HepG2 (cell line): ENCODE data around the gene C16orf78. TPM values are rescaled to one million over a fixed set of nuclear protein-coding genes. Genes with fewer than 3 reads are reported as not detected.

Experiments
- ATAC-seq: fragments of 200-7000 bp; cut with Tn5 transposase; 3 replicates; pipeline ENCODE4 v1.9.1; 2020; ENCODE audit warnings: mild to moderate bottlenecking, moderate library complexity
- BruUV-seq: library from RNA; stranded (reverse); fragments of 400-500 nt; replicated peaks from 2 replicates; lab custom pipeline; 2021; lab: Mats Ljungman, UMichigan
- CTCF ChIA-PET: fragments of 300-600 bp; formaldehyde crosslinking; extraction: SDS; loops from one replicate; lab custom pipeline; 2021; ENCODE audit warnings: low total read pairs, inconsistent platforms, low intra/inter-chr PET ratio; lab: Yijun Ruan, JAX
- POLR2A ChIA-PET: fragments of 350-600 bp; sonication (Branson Sonifier 250); formaldehyde crosslinking; loops from one replicate; lab custom pipeline; 2020; ENCODE audit warnings: antibody characterized with exemption, inconsistent platforms; lab: Yijun Ruan, JAX
- DNase-seq: peaks from one replicate; pipeline ENCODE4 v3.0.0-alpha.2; 2015; ENCODE audit warnings: low spot score
- FAIRE-seq: peaks from 3 replicates; lab custom pipeline; 2011; peaks lifted over from hg19 to GRCh38; lab: Jason Lieb, UNC
- H2AFZ ChIP-seq: one replicate; pipeline ENCODE4 v1.6.1; 2011; ENCODE audit warnings: low read length, inconsistent platforms
- H3K27ac ChIP-seq: fragments of 300-600 bp; 3 replicates; pipeline ENCODE4 v1.8.0; 2011; ENCODE audit warnings: mixed run types, mild to moderate bottlenecking, mixed read lengths, low read length, inconsistent platforms; ENCODE audit not compliant: insufficient read depth; ENCODE audit errors: extremely low read length
- H3K27me3 ChIP-seq, 2 experiments: fragments of 200-600 bp in 1 of 2; 2 replicates in 1 of 2; 3 replicates in 1 of 2; pipeline versions ENCODE4 v1.6.0 to v1.8.0; 2011; ENCODE audit warnings: low read length in 2 of 2, mild to moderate bottlenecking in 2 of 2, moderate library complexity in 2 of 2, inconsistent platforms in 1 of 2; ENCODE audit not compliant: insufficient read depth in 2 of 2, control insufficient read depth in 1 of 2
- H3K36me3 ChIP-seq, 2 experiments: fragments of 200-600 bp in 1 of 2; replicated peaks in 1 of 2; 2 replicates in 1 of 2; 3 replicates in 1 of 2; pipeline versions ENCODE4 v1.5.1 to v1.8.0; 2011; ENCODE audit warnings: low read length in 2 of 2, inconsistent platforms in 1 of 2; ENCODE audit not compliant: insufficient read depth in 2 of 2, control insufficient read depth in 1 of 2
- H3K4me1 ChIP-seq: 2 replicates; pipeline ENCODE4 v1.5.1; 2012; ENCODE audit warnings: low read length, inconsistent platforms; ENCODE audit not compliant: insufficient read depth
- H3K4me2 ChIP-seq: 2 replicates; pipeline ENCODE4 v1.6.0; 2011; ENCODE audit warnings: low read depth, low read length, inconsistent platforms
- H3K4me3 ChIP-seq, 3 experiments: fragments of 200-600 bp in 1 of 3; sonication (generic), shearing (Covaris generic) in 1 of 3; replicated peaks in 1 of 3; 2 replicates each; pipeline ENCODE4 v1.5.1; 2011 to 2016; ENCODE audit warnings: low read length in 3 of 3, inconsistent platforms in 2 of 3, low read depth in 2 of 3, mild to moderate bottlenecking in 2 of 3, control low read depth in 1 of 3, mixed read lengths in 1 of 3; ENCODE audit not compliant: insufficient read depth in 1 of 3
- H3K79me2 ChIP-seq: one replicate; pipeline ENCODE4 v1.6.1; 2011; ENCODE audit warnings: low read length, inconsistent platforms; ENCODE audit not compliant: insufficient read depth
- H3K9ac ChIP-seq: 2 replicates; pipeline ENCODE4 v1.6.0; 2011; ENCODE audit warnings: mild to moderate bottlenecking, low read depth, low read length, inconsistent platforms; ENCODE audit not compliant: insufficient read depth
- H3K9me3 ChIP-seq: 2 replicates; pipeline ENCODE4 v1.5.1; 2012; ENCODE audit warnings: mild to moderate bottlenecking, low read length
- H4K20me1 ChIP-seq: 2 replicates; pipeline ENCODE4 v1.6.0; 2011; ENCODE audit warnings: inconsistent platforms, mild to moderate bottlenecking, low read length, moderate library complexity; ENCODE audit not compliant: insufficient read depth
- CHD2 ChIP-seq: IDR thresholded peaks from 2 replicates; pipeline ENCODE4 v1.6.1; 2011; ENCODE audit warnings: low read depth, low read length, improper control_type of control experiment
- MEIS2 ChIP-seq: sonication (generic); formaldehyde crosslinking; IDR thresholded peaks from 2 replicates; pipeline ENCODE4 v1.9.0; 2021; ENCODE audit warnings: mild to moderate bottlenecking, missing genetic modification reagents
- NRL ChIP-seq: sonication (generic); formaldehyde crosslinking; IDR thresholded peaks from 2 replicates; pipeline ENCODE4 v1.5.0; 2020; ENCODE audit warnings: missing genetic modification reagents, mild to moderate bottlenecking, moderate library complexity, borderline replicate concordance
- ZKSCAN1 ChIP-seq: fragments of 150-350 bp; IDR thresholded peaks from 2 replicates; pipeline ENCODE4 v1.6.1; 2014; ENCODE audit warnings: low read length
- ZNF354B ChIP-seq: sonication (generic); formaldehyde crosslinking; IDR thresholded peaks from 2 replicates; pipeline ENCODE4 v1.8.0; 2022; ENCODE audit warnings: mild to moderate bottlenecking, missing genetic modification reagents
- ZNF841 ChIP-seq: sonication (generic); formaldehyde crosslinking; IDR thresholded peaks from 2 replicates; pipeline ENCODE4 v1.8.1; 2023; ENCODE audit warnings: missing genetic modification reagents, borderline replicate concordance
- WGBS: methylation state at CpG from one replicate; pipeline ENCODE4 v1.1.6; 2017; ENCODE audit warnings: low lambda C conversion rate; 5-methylcytosine and 5-hydroxymethylcytosine counted together
- in situ Hi-C: cut with HindIII; loops from 2 replicates; pipeline ENCODE4 v1.10.0; 2017; ENCODE audit warnings: low pct_unique_long_range_greater_than_20kb; ENCODE audit not compliant: extremely low pct_ligation_motif_present
- intact Hi-C: fragments of 100-400 bp; cut with micrococcal nuclease; formaldehyde crosslinking; loops from one replicate; pipeline ENCODE4 v1.10.0; 2022; ENCODE audit not compliant: unreplicated experiment
- polyA plus RNA-seq, 8 experiments: library from polyadenylated mRNA; depleted of rRNA in 3 of 8; stranded (reverse) in 7 of 8; unstranded in 1 of 8; fragments of >200 nt; fragmentation: Illumina TruSeq in 4 of 8; extraction: Trizol in 4 of 8; gene quantifications; 2 replicates each; pipeline versions ENCODE4 v1.2.1 to v1.2.3, GENCODE V29; 2011 to 2016; ENCODE audit warnings: low read depth in 4 of 8, missing spikeins in 1 of 8, mixed read lengths in 1 of 8; ENCODE audit not compliant: insufficient read depth in 1 of 8
- total RNA-seq, 5 experiments: library from RNA; depleted of rRNA; stranded (reverse); fragments of >200 nt; fragmentation: Illumina TruSeq; extraction: Trizol; gene quantifications; 2 replicates each; pipeline ENCODE4 v1.2.3, GENCODE V29; 2016; ENCODE audit warnings: low read depth in 1 of 5
- TF ChIP-seq, protein P1 (sequence below): sonication (generic); formaldehyde crosslinking; IDR thresholded peaks from 2 replicates; pipeline ENCODE4 v1.8.1; 2023; ENCODE audit warnings: mild to moderate bottlenecking, missing genetic modification reagents
- TF ChIP-seq, protein P2 (sequence below): sonication (generic); formaldehyde crosslinking; conservative IDR thresholded peaks from 2 replicates; pipeline ENCODE4 v1.8.1; 2023; ENCODE audit warnings: missing genetic modification reagents

C16orf78 gene
- total and polyA plus RNA-seq, 2 of the 13 experiments (the other 11 are each of a cell fraction or from before 2014, with no cell fraction given): not detected

DNA sequence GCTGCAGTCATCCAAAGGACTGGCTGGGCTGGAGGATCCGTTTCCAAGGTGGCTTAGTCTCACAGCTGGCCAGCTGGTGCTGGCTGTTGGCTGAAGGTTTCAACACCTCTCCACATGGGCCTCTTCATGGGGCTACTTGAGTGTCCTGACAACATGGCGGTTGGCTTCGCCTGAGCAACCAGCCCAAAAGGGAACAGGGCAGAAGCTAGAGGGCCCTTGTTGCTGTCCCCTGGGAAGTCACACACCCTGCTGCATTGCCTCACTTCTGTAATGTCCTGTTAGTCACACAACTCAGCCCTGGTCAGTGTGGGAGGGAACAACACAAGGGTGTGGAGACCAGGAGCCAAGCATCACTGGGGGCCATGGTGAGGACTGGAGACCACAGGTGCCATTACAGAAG lies 36.6 kb downstream of the C16orf78 start:
- intact Hi-C loops: no loop called here
- no peaks in the 10 kb centered on the region for H3K79me2 ChIP-seq
- H3K4me1 ChIP-seq: peaks cover 7% of the 10 kb centered on the region
- no peaks in the 10 kb centered on the region for H3K27me3 ChIP-seq
- H2AFZ ChIP-seq: no peak overlapping the region
- ATAC-seq: no peak
- TF ChIP-seq ZNF354B (CRISPR knock-in tag) (no peak), NRL (CRISPR knock-in tag) (no peak), ZKSCAN1 (no peak)
- TF ChIP-seq, protein P1, sequence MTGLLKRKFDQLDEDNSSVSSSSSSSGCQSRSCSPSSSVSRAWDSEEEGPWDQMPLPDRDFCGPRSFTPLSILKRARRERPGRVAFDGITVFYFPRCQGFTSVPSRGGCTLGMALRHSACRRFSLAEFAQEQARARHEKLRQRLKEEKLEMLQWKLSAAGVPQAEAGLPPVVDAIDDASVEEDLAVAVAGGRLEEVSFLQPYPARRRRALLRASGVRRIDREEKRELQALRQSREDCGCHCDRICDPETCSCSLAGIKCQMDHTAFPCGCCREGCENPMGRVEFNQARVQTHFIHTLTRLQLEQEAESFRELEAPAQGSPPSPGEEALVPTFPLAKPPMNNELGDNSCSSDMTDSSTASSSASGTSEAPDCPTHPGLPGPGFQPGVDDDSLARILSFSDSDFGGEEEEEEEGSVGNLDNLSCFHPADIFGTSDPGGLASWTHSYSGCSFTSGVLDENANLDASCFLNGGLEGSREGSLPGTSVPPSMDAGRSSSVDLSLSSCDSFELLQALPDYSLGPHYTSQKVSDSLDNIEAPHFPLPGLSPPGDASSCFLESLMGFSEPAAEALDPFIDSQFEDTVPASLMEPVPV (CRISPR knock-in tag): no peak
- TF ChIP-seq, all 625 proteins: peak for 0
- H3K4me2 ChIP-seq: no peak overlapping the region
- no peaks in the 10 kb centered on the region for H4K20me1 ChIP-seq
- BruUV-seq: no TSS peak
- no peaks in the 10 kb centered on the region for H3K9me3 ChIP-seq
- 38% methylated on average over 3 of the region's 3 CpGs for WGBS
- FAIRE-seq: no peak
- H3K27ac ChIP-seq: no peak overlapping the region
- no peaks in the 10 kb centered on the region for H3K36me3 ChIP-seq
- no peak overlapping the region for H3K9ac ChIP-seq
- in situ Hi-C loops: loop anchor here (5.0 to 10.0 kb wide), 3 partner anchors 52 to 515 kb away; no protein-coding TSS in a partner anchor
- ChIA-PET POLR2A (no interaction called here), CTCF (no interaction called here)
- no peak for DNase-seq
- H3K4me3 ChIP-seq: no peak overlapping the region

DNA sequence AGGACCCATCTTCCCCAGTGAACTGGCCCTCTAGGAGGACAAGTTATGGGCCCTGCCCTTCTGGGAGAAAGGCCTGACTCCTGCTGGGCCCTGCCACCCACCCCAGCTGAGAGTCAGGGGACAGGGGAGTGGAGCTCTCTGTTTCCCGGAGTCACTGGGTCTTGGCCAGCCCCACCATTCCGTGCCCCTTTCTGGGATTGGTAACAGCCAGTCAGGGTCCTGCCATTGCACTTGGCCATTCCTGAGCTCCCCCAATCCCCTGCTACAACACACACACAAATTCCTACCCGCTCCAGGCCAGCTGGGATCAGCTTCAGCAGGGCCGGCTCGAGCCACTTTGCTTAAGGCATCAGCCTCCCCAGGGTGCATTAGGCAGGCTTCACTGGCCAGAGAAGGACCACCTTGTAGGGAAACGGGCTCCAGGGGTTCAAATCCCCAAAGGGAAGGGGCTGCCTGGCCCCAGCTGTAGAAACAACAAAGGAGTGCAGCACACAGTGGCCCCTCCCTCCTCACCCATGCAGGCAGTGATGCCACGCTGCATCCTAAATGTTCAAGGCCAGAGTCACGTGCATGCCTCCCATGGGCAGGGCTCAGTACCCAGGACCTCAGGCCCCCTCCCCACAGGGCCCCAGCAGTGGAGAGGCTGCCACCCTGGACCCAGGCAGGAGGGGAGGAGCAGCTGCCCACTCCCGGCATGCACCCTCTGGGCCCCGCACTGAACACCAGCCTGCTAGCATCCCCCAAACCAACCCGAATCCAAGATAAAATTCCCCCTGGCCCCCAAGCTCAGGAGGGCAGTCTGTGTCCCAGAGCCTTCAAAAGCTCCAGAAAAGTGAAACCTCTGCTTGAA lies 37.7 kb downstream of the C16orf78 start:
- DNase-seq: no peak
- H3K36me3 ChIP-seq: no peaks in the 10 kb centered on the region
- no peaks in the 10 kb centered on the region for H3K9me3 ChIP-seq
- H3K4me3 ChIP-seq: no peak overlapping the region
- H3K27me3 ChIP-seq: no peaks in the 10 kb centered on the region
- peaks cover 18% of the 10 kb centered on the region for H3K4me1 ChIP-seq
- no peak for FAIRE-seq
- POLR2A ChIA-PET: no interaction called here
- no peaks in the 10 kb centered on the region for H3K79me2 ChIP-seq
- H3K4me2 ChIP-seq: no peak overlapping the region
- H4K20me1 ChIP-seq: no peaks in the 10 kb centered on the region
- 23% methylated on average over 8 of the region's 11 CpGs for WGBS
- H3K9ac ChIP-seq: no peak overlapping the region
- intact Hi-C loops: no loop called here
- BruUV-seq: no TSS peak
- CTCF ChIA-PET: no interaction called here
- in situ Hi-C loops: loop anchor here (5.0 to 10.0 kb wide), 3 partner anchors 51 to 513 kb away; no protein-coding TSS in a partner anchor
- ATAC-seq: no peak
- H2AFZ ChIP-seq: no peak overlapping the region
- H3K27ac ChIP-seq: no peak overlapping the region
- TF ChIP-seq CHD2: no peak
- no peak for TF ChIP-seq ZNF841 (CRISPR knock-in tag)
- TF ChIP-seq MEIS2 (CRISPR knock-in tag): no peak
- TF ChIP-seq, protein P2, sequence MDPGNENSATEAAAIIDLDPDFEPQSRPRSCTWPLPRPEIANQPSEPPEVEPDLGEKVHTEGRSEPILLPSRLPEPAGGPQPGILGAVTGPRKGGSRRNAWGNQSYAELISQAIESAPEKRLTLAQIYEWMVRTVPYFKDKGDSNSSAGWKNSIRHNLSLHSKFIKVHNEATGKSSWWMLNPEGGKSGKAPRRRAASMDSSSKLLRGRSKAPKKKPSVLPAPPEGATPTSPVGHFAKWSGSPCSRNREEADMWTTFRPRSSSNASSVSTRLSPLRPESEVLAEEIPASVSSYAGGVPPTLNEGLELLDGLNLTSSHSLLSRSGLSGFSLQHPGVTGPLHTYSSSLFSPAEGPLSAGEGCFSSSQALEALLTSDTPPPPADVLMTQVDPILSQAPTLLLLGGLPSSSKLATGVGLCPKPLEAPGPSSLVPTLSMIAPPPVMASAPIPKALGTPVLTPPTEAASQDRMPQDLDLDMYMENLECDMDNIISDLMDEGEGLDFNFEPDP (CRISPR knock-in tag): no peak
